Neural crest cell (in vitro differentiated cells): ENCODE results near the gene PLXNB2. TPM values are rescaled to one million over a fixed set of nuclear protein-coding genes. Genes with fewer than 3 reads are reported as not detected.
A peak's percentile ranks its signal among the peaks of the same experiment; 100 is the strongest.

Experiments
- DNase-seq: peaks from one replicate; pipeline ENCODE4 v3.0.0; 2021; ENCODE audit warnings: low read depth, mixed read lengths, low spot score
- H3K27ac Mint-ChIP-seq: one replicate; pipeline ENCODE4 v1.8.0; 2021; ENCODE audit warnings: mild to moderate bottlenecking, mixed read lengths; ENCODE audit not compliant: unreplicated experiment
- H3K27me3 Mint-ChIP-seq: 2 replicates; pipeline ENCODE4 v1.8.0; 2021; ENCODE audit warnings: low read depth, mild to moderate bottlenecking, mixed read lengths
- H3K36me3 Mint-ChIP-seq: 2 replicates; pipeline ENCODE4 v1.8.0; 2021; ENCODE audit warnings: low read depth, mild to moderate bottlenecking, mixed read lengths
- H3K4me1 Mint-ChIP-seq: 2 replicates; pipeline ENCODE4 v1.8.0; 2021; ENCODE audit warnings: mixed read lengths
- H3K4me3 Mint-ChIP-seq: one replicate; pipeline ENCODE4 v1.8.0; 2021; ENCODE audit warnings: mild to moderate bottlenecking, mixed read lengths
- H3K9me3 Mint-ChIP-seq: 2 replicates; pipeline ENCODE4 v1.8.0; 2021; ENCODE audit warnings: mixed read lengths
- total RNA-seq: library from RNA; stranded (reverse); gene quantifications from 2 replicates; pipeline ENCODE4 v1.2.1, GENCODE V29; 2021
- TF ChIP-seq, protein P1 (sequence below): fragments of 200-600 bp; sonication (generic); conservative IDR thresholded peaks from 2 replicates; pipeline ENCODE4 v1.5.0; 2021; ENCODE audit warnings: antibody characterized with exemption, mild to moderate bottlenecking

Gene PLXNB2
- total RNA-seq, 1 donor from 2014 or later, result 130 TPM

DNA sequence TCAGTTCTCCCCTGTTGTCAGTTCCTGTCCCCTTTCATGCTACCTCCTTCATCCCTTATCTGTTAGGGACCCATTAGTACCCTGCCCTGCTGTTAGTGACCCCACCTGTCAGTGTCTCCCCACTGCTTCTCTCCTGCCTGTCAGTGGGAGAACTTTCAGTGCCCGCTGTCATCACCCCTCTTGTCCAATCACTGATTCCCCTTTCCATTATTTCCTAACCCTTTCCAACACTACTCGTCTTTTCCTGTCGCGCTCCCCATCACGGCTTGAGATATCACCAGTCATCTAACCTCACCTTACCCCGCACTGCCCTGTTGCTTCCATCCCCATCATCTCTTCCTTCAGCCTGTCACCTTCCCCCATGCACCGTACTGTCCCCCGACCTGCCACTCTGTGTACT lies 39.7 kb upstream of the PLXNB2 start:
- Mint-ChIP-seq H3K27ac (no peak overlapping the region), H3K27me3 (no peaks in the 10 kb centered on the region), H3K36me3 (no peaks in the 10 kb centered on the region), H3K4me1 (peaks cover 5% of the 10 kb centered on the region), H3K4me3 (no peak overlapping the region), H3K9me3 (no peaks in the 10 kb centered on the region)
- TF ChIP-seq, protein P1, sequence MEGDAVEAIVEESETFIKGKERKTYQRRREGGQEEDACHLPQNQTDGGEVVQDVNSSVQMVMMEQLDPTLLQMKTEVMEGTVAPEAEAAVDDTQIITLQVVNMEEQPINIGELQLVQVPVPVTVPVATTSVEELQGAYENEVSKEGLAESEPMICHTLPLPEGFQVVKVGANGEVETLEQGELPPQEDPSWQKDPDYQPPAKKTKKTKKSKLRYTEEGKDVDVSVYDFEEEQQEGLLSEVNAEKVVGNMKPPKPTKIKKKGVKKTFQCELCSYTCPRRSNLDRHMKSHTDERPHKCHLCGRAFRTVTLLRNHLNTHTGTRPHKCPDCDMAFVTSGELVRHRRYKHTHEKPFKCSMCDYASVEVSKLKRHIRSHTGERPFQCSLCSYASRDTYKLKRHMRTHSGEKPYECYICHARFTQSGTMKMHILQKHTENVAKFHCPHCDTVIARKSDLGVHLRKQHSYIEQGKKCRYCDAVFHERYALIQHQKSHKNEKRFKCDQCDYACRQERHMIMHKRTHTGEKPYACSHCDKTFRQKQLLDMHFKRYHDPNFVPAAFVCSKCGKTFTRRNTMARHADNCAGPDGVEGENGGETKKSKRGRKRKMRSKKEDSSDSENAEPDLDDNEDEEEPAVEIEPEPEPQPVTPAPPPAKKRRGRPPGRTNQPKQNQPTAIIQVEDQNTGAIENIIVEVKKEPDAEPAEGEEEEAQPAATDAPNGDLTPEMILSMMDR, result no peak
- DNase-seq, result no peak

DNA sequence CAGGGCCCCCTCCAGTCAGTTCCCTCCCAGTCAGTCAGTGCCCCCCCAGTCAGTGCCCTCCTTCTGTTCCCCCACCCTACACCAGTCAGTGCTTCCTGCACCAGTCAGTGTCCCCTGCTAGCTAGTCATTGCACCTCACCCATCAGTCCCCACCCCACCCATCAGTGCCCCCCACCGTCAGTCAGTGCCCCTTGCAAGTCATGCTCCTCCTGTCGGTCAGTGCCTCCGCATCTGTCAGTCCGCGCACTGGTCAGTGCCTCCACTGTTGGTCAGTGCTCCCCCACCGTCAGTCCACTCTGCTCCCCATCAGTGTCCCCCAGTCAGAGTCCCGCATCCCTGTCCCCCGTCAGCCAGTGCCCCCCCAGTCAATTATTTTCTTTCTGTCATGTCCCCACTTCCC lies 39.0 kb upstream of the PLXNB2 start:
- Mint-ChIP-seq H3K27me3 (no peaks in the 10 kb centered on the region), H3K9me3 (no peaks in the 10 kb centered on the region), H3K27ac (no peak overlapping the region), H3K4me1 (peaks cover 7% of the 10 kb centered on the region), H3K4me3 (no peak overlapping the region), H3K36me3 (no peaks in the 10 kb centered on the region)
- DNase-seq, result no peak
- TF ChIP-seq, protein P1, result no peak

DNA sequence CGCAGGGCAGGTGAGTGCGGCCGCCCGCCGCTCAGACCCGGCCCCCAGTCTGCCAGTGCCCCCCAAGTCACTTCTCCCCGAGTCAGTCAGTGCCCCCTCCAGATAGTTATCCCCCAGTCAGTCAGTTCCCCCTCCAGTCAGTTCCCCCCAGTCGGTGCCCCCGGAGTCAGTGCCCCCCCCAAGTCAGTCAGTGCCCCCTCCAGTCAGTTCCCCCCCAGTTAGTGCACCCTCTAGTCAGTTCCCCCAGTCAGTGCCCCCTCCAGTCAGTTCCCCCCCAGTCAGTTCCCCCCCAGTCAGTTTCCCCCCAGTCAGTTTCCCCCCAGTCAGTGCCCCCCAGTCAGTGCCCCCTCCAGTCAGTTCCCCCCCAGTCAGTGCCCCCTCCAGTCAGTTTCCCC lies 36.1 kb upstream of the PLXNB2 start:
- TF ChIP-seq, protein P1, result no peak
- H3K4me1 Mint-ChIP-seq, result peaks cover 10% of the 10 kb centered on the region
- no peak overlapping the region for H3K27ac Mint-ChIP-seq
- no peaks in the 10 kb centered on the region for H3K36me3 Mint-ChIP-seq
- no peaks in the 10 kb centered on the region for H3K27me3 Mint-ChIP-seq
- DNase-seq, result no peak
- H3K4me3 Mint-ChIP-seq, result no peak overlapping the region
- H3K9me3 Mint-ChIP-seq, result no peaks in the 10 kb centered on the region

DNA sequence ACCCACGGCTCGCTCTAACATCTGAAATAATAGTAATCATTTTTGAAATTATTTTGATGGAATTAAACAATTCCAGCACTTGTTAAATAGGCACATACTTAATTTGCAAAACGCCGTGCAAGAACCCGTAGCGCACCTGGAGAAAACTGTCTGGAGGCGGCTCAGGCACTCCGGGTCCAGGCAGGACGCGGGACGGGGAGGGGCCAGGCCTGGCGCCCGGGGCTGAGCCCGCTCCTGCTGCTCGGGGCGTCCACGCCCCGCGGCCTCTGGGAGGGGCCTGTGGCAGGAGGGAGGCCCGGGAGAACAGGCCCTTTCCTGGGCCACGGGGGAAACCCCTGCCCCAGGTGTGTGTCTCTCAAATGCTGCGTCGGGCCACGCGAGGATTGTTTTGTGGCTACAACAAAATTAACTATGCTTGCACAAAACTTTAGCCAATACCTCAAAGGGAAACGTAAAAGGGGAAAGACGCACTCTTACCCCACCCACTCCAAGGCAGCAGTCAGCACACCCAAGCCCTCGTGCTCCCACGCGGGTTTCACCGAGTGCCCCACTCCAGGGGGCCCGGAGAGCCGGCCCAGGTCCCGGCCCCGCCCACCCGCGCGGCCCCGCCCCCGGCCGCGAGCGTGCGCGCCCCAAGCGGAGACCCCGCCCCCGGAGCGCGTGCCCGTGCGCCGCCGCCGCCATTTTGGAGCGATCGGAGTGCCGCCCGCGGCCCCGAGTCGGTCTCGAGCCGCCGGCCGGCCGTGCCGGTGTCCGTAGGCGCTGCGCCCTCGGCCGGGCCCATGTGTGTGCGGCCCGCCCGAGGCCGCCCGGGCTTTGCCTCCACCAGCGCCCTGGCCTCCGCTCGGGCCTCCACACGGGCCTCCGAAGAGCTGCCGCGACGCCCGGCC lies 35.5 kb upstream of the PLXNB2 start, which contains the start of gene PPP6R2:
Gene PPP6R2, plus strand, starts transcription at position 677 of the 890 bp plus-strand sequence. CDS start 50,582 bp downstream, outside the sequence.
- no peaks in the 10 kb centered on the region for H3K36me3 Mint-ChIP-seq
- peaks cover 10% of the 10 kb centered on the region for H3K4me1 Mint-ChIP-seq
- TF ChIP-seq, protein P1, result peak; percentile 30
- H3K27me3 Mint-ChIP-seq, result no peaks in the 10 kb centered on the region
- no peaks in the 10 kb centered on the region for H3K9me3 Mint-ChIP-seq
- peak within 1 kb of the TSS; percentile 78 for H3K27ac Mint-ChIP-seq
- H3K4me3 Mint-ChIP-seq, result peak within 1 kb of the TSS; percentile 98
- DNase-seq, result peak; percentile 85

DNA sequence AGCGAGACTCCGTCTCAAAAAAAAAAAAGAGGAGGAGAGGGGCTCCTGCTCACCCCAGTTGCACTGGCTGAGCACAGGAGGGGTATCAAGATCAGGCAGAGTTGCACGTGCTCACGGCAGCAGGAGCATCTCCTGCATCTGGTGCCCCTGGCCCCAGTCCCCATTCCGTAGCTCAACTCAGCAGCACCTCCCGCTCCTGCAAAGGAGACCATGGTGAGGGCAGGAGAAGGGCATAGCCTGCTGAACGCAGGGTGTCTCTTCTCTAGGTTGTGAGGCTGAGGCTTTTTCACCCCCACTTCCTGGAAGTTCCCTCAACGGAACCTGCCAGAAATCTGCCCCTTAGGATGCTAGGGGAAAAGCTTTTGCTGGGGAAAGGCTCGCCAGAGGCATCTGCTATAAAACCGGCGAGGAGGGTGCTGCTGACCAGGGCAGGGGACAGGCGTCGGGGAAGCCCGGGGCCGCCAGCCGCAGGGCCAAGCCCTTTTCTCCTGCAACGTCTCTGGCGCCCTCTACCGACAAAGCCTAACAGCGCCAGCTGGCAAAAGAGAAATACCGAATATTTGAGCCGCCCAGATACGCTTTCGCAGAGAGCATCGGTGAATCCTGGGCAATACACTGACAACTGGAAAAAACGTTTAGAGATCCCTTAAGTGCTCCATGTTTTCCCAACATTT lies 34.7 kb upstream of the PLXNB2 start:
- peak; percentile 99 for DNase-seq
- TF ChIP-seq, protein P1, result peak; percentile 99
- H3K9me3 Mint-ChIP-seq, result no peaks in the 10 kb centered on the region
- peak overlapping the region; percentile 98 for H3K4me3 Mint-ChIP-seq
- peaks cover 10% of the 10 kb centered on the region for H3K4me1 Mint-ChIP-seq
- no peaks in the 10 kb centered on the region for H3K27me3 Mint-ChIP-seq
- H3K36me3 Mint-ChIP-seq, result no peaks in the 10 kb centered on the region
- H3K27ac Mint-ChIP-seq, result peak overlapping the region; percentile 78
